Stimulated activated CD4-positive, alpha-beta T cell treated with anti-CD3 and anti-CD28 coated beads, Interleukin-4, amount 100 ng/mL, for 1 hour (primary cell): ENCODE results near the gene PRSS27.
"Not testable (repeated sequence)": the region's sequence is repeated elsewhere in the genome, so short reads cannot be mapped to it uniquely, and the experiment has no call there.

Source experiments
- DNase-seq: peaks from one replicate; pipeline ENCODE4 v3.0.0-alpha.2; 2020

Gene PRSS27

DNA sequence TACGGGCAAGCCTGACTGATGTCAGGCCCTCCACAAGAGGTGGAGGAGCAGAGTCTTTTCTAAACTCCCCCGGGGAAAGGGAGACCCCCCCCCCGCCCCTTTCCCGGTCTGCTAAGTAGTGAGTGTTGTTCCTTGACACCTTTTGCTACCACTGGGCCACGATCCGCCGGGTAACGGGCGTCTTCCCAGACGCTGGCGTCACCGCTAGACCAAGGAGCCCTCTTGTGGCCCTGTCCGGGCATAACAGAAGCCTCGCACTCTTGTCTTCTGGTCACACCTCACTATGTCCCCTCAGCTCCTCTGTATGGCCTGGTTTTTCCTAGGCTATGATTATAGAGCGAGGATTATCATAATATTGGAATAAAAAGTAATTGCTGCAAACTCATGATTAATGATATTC lies 50.0 kb downstream of the PRSS27 start:
- DNase-seq: peak; percentile 63

- DNase-seq: not testable (repeated sequence)
Observed at GRCh38 chr16:2669587-2669986, 50.4 kb downstream of the PRSS27 start.

GRCh38 chr16:2666671-2667070 lies 53.4 kb downstream of the PRSS27 start:
- not testable (repeated sequence) for DNase-seq

GRCh38 chr16:2664574-2664982 lies 55.4 kb downstream of the PRSS27 start:
- DNase-seq: no peak

DNA sequence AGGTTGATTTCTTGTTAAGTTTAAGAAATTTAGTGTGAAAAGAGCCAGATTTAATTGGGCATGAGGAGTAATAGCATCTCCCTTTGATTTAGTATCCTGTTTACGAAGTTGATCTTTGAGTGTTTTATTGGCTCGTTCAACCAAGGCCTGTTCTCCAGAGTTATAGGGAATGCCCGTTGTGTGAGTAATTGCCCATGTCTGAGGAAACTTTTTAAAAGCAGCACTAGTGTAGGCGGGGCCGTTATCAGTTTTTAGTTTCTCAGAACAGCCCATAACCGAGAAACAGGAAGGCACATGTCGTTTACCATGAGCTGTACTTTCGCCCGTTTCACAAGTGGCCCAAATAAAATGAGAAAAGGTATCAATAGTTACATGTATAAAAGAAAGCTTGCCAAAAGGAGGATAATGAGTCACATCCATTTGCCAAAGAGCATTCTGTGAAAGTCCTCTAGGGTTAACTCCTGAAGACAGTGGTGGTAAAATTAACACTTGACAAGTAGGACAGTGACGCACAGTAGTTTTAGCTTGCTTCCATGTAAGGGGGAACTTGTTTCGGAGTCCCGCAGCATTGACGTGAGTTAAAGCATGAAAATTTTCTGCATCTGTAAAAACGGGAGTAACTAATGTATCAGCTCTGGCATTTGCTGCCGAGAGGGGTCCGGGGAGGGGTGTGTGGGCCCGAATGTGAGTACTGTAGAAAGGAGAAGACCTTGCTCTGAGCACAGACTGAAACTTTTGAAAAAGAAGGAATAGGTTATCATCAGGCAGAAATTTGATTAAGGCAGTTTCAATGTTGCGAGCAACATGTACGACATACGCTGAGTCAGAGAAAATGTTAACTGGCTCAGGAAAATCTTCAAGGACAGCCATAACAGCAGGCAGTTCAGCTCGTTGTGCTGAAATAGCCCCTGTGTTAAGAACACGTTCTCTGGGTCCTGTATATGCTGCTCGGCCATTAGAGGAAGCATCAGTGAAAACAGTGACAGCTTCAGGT lies 56.2 kb downstream of the PRSS27 start:
- no peak for DNase-seq
